SK-N-SH (cell line): ENCODE results near the gene TRPC3. TPM values are rescaled to one million over a fixed set of nuclear protein-coding genes. Genes with fewer than 3 reads are reported as not detected.

Experiments
- CTCF ChIA-PET: fragments of 300-600, 350-600 bp; formaldehyde crosslinking; extraction: SDS; loops from one replicate; lab custom pipeline; 2021; lab: Yijun Ruan, JAX
- POLR2A ChIA-PET: fragments of 350-600 bp; sonication (Branson Sonifier 250); formaldehyde crosslinking; extraction: SDS; loops from one replicate; lab custom pipeline; 2020; ENCODE audit warnings: antibody characterized with exemption, inconsistent platforms; lab: Yijun Ruan, JAX
- DNase-seq: peaks from one replicate; pipeline ENCODE4 v3.0.0; 2012
- H2AFZ ChIP-seq: fragments of 200-600 bp; sonication (generic); 2 replicates; pipeline ENCODE4 v1.8.1; 2016; ENCODE audit warnings: antibody characterized with exemption, mild to moderate bottlenecking, low read depth
- H3F3A ChIP-seq: fragments of 200-600 bp; sonication (generic); replicated peaks from 2 replicates; pipeline ENCODE3; 2016; ENCODE audit warnings: antibody characterized with exemption, mild to moderate bottlenecking; ENCODE audit not compliant: insufficient read depth
- H3K27ac ChIP-seq, 2 experiments: fragments of 200-500 bp in 1 of 2; fragments of 200-600 bp in 1 of 2; sonication (Bioruptor generic) in 1 of 2; sonication (generic), shearing (Covaris generic) in 1 of 2; 2 replicates each; pipeline versions ENCODE4 v1.5.1 to v1.6.1; 2014 to 2016; ENCODE audit warnings: low read depth in 2 of 2, inconsistent platforms in 1 of 2, low read length in 1 of 2, mild to moderate bottlenecking in 1 of 2, mixed read lengths in 1 of 2
- H3K27me3 ChIP-seq: fragments of 200-600 bp; sonication (generic), shearing (Covaris generic); 2 replicates; pipeline ENCODE4 v1.6.1; 2016; ENCODE audit warnings: mixed run types; ENCODE audit not compliant: insufficient read depth
- H3K36me3 ChIP-seq, 2 experiments: fragments of 200-500 bp in 1 of 2; fragments of 200-600 bp in 1 of 2; sonication (Bioruptor generic) in 1 of 2; sonication (generic) in 1 of 2; replicated peaks in 1 of 2; 2 replicates each; pipeline versions ENCODE3 to v1.5.1; 2014 to 2016; ENCODE audit warnings: low read length in 1 of 2, mild to moderate bottlenecking in 1 of 2; ENCODE audit not compliant: insufficient read depth in 2 of 2, control insufficient read depth in 1 of 2
- H3K4me1 ChIP-seq, 2 experiments: fragments of 200-500 bp in 1 of 2; fragments of 200-600 bp in 1 of 2; sonication (Bioruptor generic) in 1 of 2; sonication (generic), shearing (Covaris generic) in 1 of 2; 2 replicates each; pipeline versions ENCODE4 v1.5.1 to v1.6.1; 2014 to 2016; ENCODE audit warnings: low read depth in 1 of 2, low read length in 1 of 2, mixed run types in 1 of 2; ENCODE audit not compliant: insufficient read depth in 2 of 2, control insufficient read depth in 1 of 2
- H3K4me2 ChIP-seq: fragments of 200-600 bp; sonication (generic), shearing (Covaris generic); 2 replicates; pipeline ENCODE4 v1.6.1; 2017; ENCODE audit warnings: mixed run types
- H3K4me3 ChIP-seq, 2 experiments: fragments of 200-500 bp in 1 of 2; fragments of 200-600 bp in 1 of 2; sonication (Bioruptor generic) in 1 of 2; sonication (generic), shearing (Covaris generic) in 1 of 2; 2 replicates each; pipeline versions ENCODE4 v1.5.1 to v1.8.1; 2014 to 2016; ENCODE audit warnings: low read depth in 2 of 2, inconsistent platforms in 1 of 2, low read length in 1 of 2, mild to moderate bottlenecking in 1 of 2, mixed read lengths in 1 of 2, moderate library complexity in 1 of 2
- H3K79me2 ChIP-seq: fragments of 200-600 bp; sonication (generic); 2 replicates; pipeline ENCODE4 v1.8.1; 2017; ENCODE audit warnings: mild to moderate bottlenecking; ENCODE audit not compliant: insufficient read depth
- H3K9ac ChIP-seq: fragments of 200-600 bp; sonication (generic); 2 replicates; pipeline ENCODE4 v1.6.1; 2017; ENCODE audit warnings: mixed run types
- H3K9me2 ChIP-seq: fragments of 200-600 bp; sonication (generic); 2 replicates; pipeline ENCODE4 v1.6.1; 2017; ENCODE audit warnings: mixed run types
- H3K9me3 ChIP-seq: fragments of 200-600 bp; sonication (generic); 2 replicates; pipeline ENCODE4 v1.6.1; 2017; ENCODE audit warnings: mixed run types, mild to moderate bottlenecking, moderate library complexity
- H4K20me1 ChIP-seq: fragments of 200-600 bp; sonication (generic); 2 replicates; pipeline ENCODE4 v1.6.1; 2017; ENCODE audit warnings: mild to moderate bottlenecking, mixed run types; ENCODE audit not compliant: insufficient read depth
- CHD2 ChIP-seq: fragments of 150-350 bp; IDR thresholded peaks from 2 replicates; pipeline ENCODE4 v1.6.1; 2018; ENCODE audit warnings: low read length; ENCODE audit not compliant: partially characterized antibody
- FOSL2 ChIP-seq: IDR thresholded peaks from 2 replicates; pipeline ENCODE4 v1.4.0; 2012; ENCODE audit warnings: low read depth, mild to moderate bottlenecking, moderate library complexity, borderline replicate concordance
- GABPA ChIP-seq: IDR thresholded peaks from 2 replicates; pipeline ENCODE4 v1.4.0; 2012; ENCODE audit warnings: low read depth, mild to moderate bottlenecking
- GATA2 ChIP-seq: sonication (generic); formaldehyde crosslinking; IDR thresholded peaks from 2 replicates; pipeline ENCODE4 v1.5.0; 2020; ENCODE audit warnings: mild to moderate bottlenecking, missing genetic modification reagents
- MAX ChIP-seq: IDR thresholded peaks from 2 replicates; pipeline ENCODE4 v1.4.0; 2012; ENCODE audit warnings: low read depth
- MEF2A ChIP-seq: IDR thresholded peaks from 2 replicates; pipeline ENCODE4 v1.4.0; 2012; ENCODE audit warnings: low read depth, borderline replicate concordance
- POLR2AphosphoS5 ChIP-seq: IDR thresholded peaks from 2 replicates; pipeline ENCODE4 v1.6.1; 2012; ENCODE audit warnings: low read depth, low read length
- RCOR1 ChIP-seq: fragments of 150-350 bp; IDR thresholded peaks from 2 replicates; pipeline ENCODE4 v1.6.1; 2017; ENCODE audit warnings: antibody characterized with exemption, low read length
- RXRA ChIP-seq: IDR thresholded peaks from 2 replicates; pipeline ENCODE4 v1.4.0; 2012; ENCODE audit warnings: low read depth, mild to moderate bottlenecking, borderline replicate concordance
- TAF1 ChIP-seq: IDR thresholded peaks from 2 replicates; pipeline ENCODE4 v1.6.1; 2012; ENCODE audit warnings: low read depth, mild to moderate bottlenecking, low read length, moderate library complexity, borderline replicate concordance
- TEAD4 ChIP-seq: IDR thresholded peaks from 2 replicates; pipeline ENCODE4 v1.4.0; 2012; ENCODE audit warnings: mild to moderate bottlenecking, borderline replicate concordance; ENCODE audit not compliant: insufficient read depth
- USF1 ChIP-seq: IDR thresholded peaks from 2 replicates; pipeline ENCODE4 v1.4.0; 2012; ENCODE audit warnings: low read depth, borderline replicate concordance
- USF2 ChIP-seq: fragments of 150-350 bp; IDR thresholded peaks from 2 replicates; pipeline ENCODE4 v1.6.1; 2017; ENCODE audit warnings: antibody characterized with exemption, low read length, low read depth, borderline replicate concordance
- YY1 ChIP-seq: IDR thresholded peaks from 2 replicates; pipeline ENCODE4 v1.4.0; 2012; ENCODE audit warnings: low read depth, mild to moderate bottlenecking
- ZBTB33 ChIP-seq: IDR thresholded peaks from 2 replicates; pipeline ENCODE4 v1.4.0; 2012; ENCODE audit warnings: low read depth, borderline replicate concordance
- WGBS: methylation state at CpG from one replicate; pipeline ENCODE4 v1.1.6; 2017; ENCODE audit warnings: low lambda C conversion rate; 5-methylcytosine and 5-hydroxymethylcytosine counted together
- polyA plus RNA-seq, 3 experiments: library from polyadenylated mRNA; depleted of rRNA; stranded (reverse); fragments of >200 nt; gene quantifications; 2 replicates each; pipeline ENCODE4 v1.2.3, GENCODE V29; 2012

The TRPC3 gene
- polyA plus RNA-seq, 1 of the 3 experiments (the other 2 are of a cell fraction), result not detected

- H3K27ac ChIP-seq, result no peak overlapping the region
- POLR2A ChIA-PET, result no interaction called here
- TF ChIP-seq POLR2AphosphoS5 (no peak), USF2 (no peak), YY1 (no peak)
- TF ChIP-seq, all 33 proteins: peak for 0
- CTCF ChIA-PET, result interaction anchor here (1.0 to 1.7 kb wide), 3 partner anchors 14 to 586 kb away, joined by 3 to 8 read pairs (median 5); no protein-coding TSS in a partner anchor
- H3K27me3 ChIP-seq, result peaks cover 7% of the 10 kb centered on the region; the same call in 1 of the 2 replicates
- no peaks in the 10 kb centered on the region for H3K79me2 ChIP-seq
- H3K4me2 ChIP-seq, result no peak overlapping the region
- H3K4me1 ChIP-seq, result no peaks in the 10 kb centered on the region
- no peak overlapping the region for H3K4me3 ChIP-seq
- no peaks in the 10 kb centered on the region for H3K36me3 ChIP-seq
- H2AFZ ChIP-seq, result no peak overlapping the region
- H3K9me2 ChIP-seq, result no peaks in the 10 kb centered on the region
- H4K20me1 ChIP-seq, result no peaks in the 10 kb centered on the region
- no peaks in the 10 kb centered on the region for H3K9me3 ChIP-seq
- H3K9ac ChIP-seq, result no peak overlapping the region
- 17% methylated on average over 10 of the region's 10 CpGs for WGBS
- H3F3A ChIP-seq, result no peaks in the 10 kb centered on the region
- no peak for DNase-seq
These were observed 37.9 kb upstream of the TRPC3 start for GRCh38 chr4:121989715-121990114.

- no peak overlapping the region for H2AFZ ChIP-seq
- H4K20me1 ChIP-seq, result no peaks in the 10 kb centered on the region
- no peaks in the 10 kb centered on the region for H3K4me1 ChIP-seq
- H3K27ac ChIP-seq, result no peak overlapping the region
- H3K36me3 ChIP-seq, result no peaks in the 10 kb centered on the region
- TF ChIP-seq MEF2A, result no peak
- TF ChIP-seq CHD2, result no peak
- no peak for TF ChIP-seq MAX
- no peak for TF ChIP-seq YY1
- no peak for TF ChIP-seq TEAD4
- no peak for TF ChIP-seq RCOR1
- TF ChIP-seq FOSL2, result no peak
- TF ChIP-seq GATA2 (CRISPR knock-in tag), result no peak
- TF ChIP-seq ZBTB33, result no peak
- TF ChIP-seq POLR2AphosphoS5, result no peak
- TF ChIP-seq RXRA, result no peak
- TF ChIP-seq TAF1, result no peak
- TF ChIP-seq GABPA, result no peak
- no peak for TF ChIP-seq USF1
- H3K4me3 ChIP-seq, result no peak overlapping the region
- H3K9me2 ChIP-seq, result no peaks in the 10 kb centered on the region
- WGBS, result 0% methylated on average over 1 of the region's 1 CpG
- no peak overlapping the region for H3K4me2 ChIP-seq
- DNase-seq, result no peak
- no peak overlapping the region for H3K9ac ChIP-seq
- H3F3A ChIP-seq, result no peaks in the 10 kb centered on the region
- ChIA-PET CTCF (interaction anchor here (1.6 kb wide), 1 partner anchor 88 kb away, joined by 8 read pairs; no protein-coding TSS in a partner anchor), POLR2A (no interaction called here)
- H3K9me3 ChIP-seq, result no peaks in the 10 kb centered on the region
- peaks cover 7% of the 10 kb centered on the region; the same call in 1 of the 2 replicates for H3K27me3 ChIP-seq
- H3K79me2 ChIP-seq, result no peaks in the 10 kb centered on the region
These were observed 37.1 kb upstream of the TRPC3 start for GRCh38 chr4:121988950-121989349.
